ENCODE results near the gene WFIKKN1.

GRCh38 chr16:674968-675883, 44.4 kb downstream of the WFIKKN1 start, which contains the start of gene RHBDL1:
- TF ChIP-seq CTCF (IDR thresholded peaks at IDR 0.05; ENCODE audit: insufficient read depth, low read depth, low read length), result no peak
- no peak for TF ChIP-seq EZH2 (IDR thresholded peaks at IDR 0.05; ENCODE audit: insufficient read depth, low read length)
